ENCODE data around the gene MAP3K5. TPM values are rescaled to one million over a fixed set of nuclear protein-coding genes. Genes with fewer than 3 reads are reported as not detected.

MAP3K5 gene
- total and polyA plus RNA-seq, 12 donors: 41.9 to 306 (median 215) TPM

GRCh38 chr6:136745300-136745699, 47.0 kb downstream of the MAP3K5 start:
- H3K27me3 ChIP-seq: no peaks in the 10 kb centered on the region
- 39 to 51% (median 49%) methylated on average over 6 of the region's 6 CpGs for WGBS, 4 donors
- peaks cover 7 to 76% of the 10 kb centered on the region in 2 donors for H3K4me1 ChIP-seq (replicated peaks in 1 of 2)
- intact Hi-C loops (cut with DNase I): no loop called here
- H3K9me3 ChIP-seq (replicated peaks in 1 of 3): no peaks in the 10 kb centered on the region
- no peak for DNase-seq
- H3K27ac ChIP-seq: peak overlapping the region in 2 of 5 donors; percentile 23 to 36
- no peak overlapping the region for H3K4me3 ChIP-seq
- no peak for TF ChIP-seq POLR2A (IDR thresholded peaks at IDR 0.05)
- no peak for TF ChIP-seq CTCF (IDR thresholded peaks at IDR 0.05)
- no peaks in the 10 kb centered on the region for H3K36me3 ChIP-seq (replicated peaks in 1 of 2)

- peaks cover 7 to 76% of the 10 kb centered on the region in 2 donors for H3K4me1 ChIP-seq (replicated peaks in 1 of 2)
- intact Hi-C loops (cut with DNase I): no loop called here
- 36 to 42% (median 40%) methylated on average over 5 of the region's 5 CpGs for WGBS, 4 donors
- H3K27ac ChIP-seq: peak overlapping the region in 1 of 5 donors; percentile 36
- H3K4me3 ChIP-seq: no peak overlapping the region
- no peak for TF ChIP-seq CTCF (IDR thresholded peaks at IDR 0.05)
- no peak for TF ChIP-seq POLR2A (IDR thresholded peaks at IDR 0.05)
- H3K9me3 ChIP-seq (replicated peaks in 1 of 3): no peaks in the 10 kb centered on the region
- no peaks in the 10 kb centered on the region for H3K36me3 ChIP-seq (replicated peaks in 1 of 2)
- H3K27me3 ChIP-seq: no peaks in the 10 kb centered on the region
- no peak for DNase-seq
Observed at GRCh38 chr6:136744889-136745288, 47.4 kb downstream of the MAP3K5 start.

DNA sequence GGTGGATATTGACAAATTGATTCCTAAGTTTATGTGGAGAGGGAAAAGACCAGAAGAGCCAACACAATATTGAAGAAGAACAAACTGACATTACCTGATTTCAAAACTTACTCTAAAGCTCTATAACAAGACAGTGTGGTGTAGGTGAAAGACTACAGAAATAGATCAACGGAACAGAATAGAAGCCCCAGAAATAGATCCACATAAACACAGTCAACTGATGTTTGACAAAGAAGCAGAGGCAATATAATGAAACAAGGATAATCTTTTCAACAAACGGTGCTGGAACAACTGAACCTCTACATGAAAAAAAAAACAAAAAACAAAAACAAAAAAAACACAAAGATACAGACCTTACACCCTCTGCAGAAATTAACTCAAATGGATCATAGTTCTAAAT, 50.2 kb downstream of the MAP3K5 start:
- peaks cover 31 to 82% of the 10 kb centered on the region in 2 donors for H3K4me1 ChIP-seq (replicated peaks in 1 of 2)
- no peaks in the 10 kb centered on the region for H3K36me3 ChIP-seq (replicated peaks in 1 of 2)
- 74 to 83% (median 81%) methylated on average over 2 of the region's 2 CpGs for WGBS, 4 donors
- no peak overlapping the region for H3K27ac ChIP-seq
- no peaks in the 10 kb centered on the region for H3K9me3 ChIP-seq (replicated peaks in 1 of 3)
- no peak for DNase-seq
- H3K27me3 ChIP-seq: no peaks in the 10 kb centered on the region
- H3K4me3 ChIP-seq: no peak overlapping the region
- intact Hi-C loops (cut with DNase I): no loop called here
- TF ChIP-seq POLR2A (IDR thresholded peaks at IDR 0.05) (no peak), CTCF (IDR thresholded peaks at IDR 0.05) (no peak)

DNA sequence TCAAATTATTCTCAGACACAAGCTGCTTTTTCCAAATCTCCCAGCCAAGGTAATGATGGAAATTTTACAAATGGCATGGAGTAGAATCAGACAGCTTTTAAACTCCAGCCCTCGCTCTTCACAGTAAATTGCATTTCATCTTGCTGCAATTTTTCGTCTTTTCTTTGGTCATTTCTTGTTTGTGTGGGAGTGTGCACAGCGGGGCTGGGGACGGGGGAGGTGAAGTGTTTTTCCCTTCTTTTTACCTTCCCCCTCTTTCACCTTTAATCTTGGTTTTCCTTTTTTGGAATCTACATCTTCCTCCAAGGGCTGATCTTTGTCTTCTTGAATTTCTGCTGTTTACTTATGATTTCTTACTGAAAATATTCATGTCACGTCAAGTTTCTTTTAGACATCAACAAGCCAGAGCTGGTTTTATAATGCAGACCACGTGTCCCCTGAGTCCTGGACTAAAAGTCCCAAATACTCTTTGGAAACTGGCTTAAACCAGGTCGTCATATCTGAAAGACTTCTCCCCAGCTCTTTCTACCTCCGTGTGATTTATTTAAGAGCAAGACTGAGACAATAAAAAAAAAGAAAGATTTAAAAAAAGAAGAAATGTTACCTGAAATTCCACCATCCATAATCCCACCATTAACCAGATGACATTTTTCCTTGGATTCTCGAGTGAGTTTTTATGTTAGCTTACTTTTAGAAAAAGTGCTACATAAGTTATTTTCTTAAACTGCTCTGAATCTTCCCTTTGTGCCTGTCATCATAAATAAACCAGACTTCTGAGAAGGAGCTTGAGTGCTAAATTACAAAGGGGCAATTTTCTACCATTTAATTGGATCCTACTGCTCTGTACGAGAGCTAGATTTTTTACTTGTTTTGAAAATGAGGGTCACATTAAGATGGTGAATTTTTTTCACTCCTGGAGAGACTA, 52.0 kb downstream of the MAP3K5 start:
- no peak for DNase-seq
- H3K36me3 ChIP-seq (replicated peaks in 1 of 2): no peaks in the 10 kb centered on the region
- intact Hi-C loops (cut with DNase I): no loop called here
- WGBS, 4 donors: 71 to 85% (median 78%) methylated on average over 10 of the region's 10 CpGs
- no peak overlapping the region for H3K4me3 ChIP-seq
- H3K9me3 ChIP-seq (replicated peaks in 1 of 3): no peaks in the 10 kb centered on the region
- H3K27ac ChIP-seq: peak overlapping the region in 1 of 5 donors; percentile 70
- H3K4me1 ChIP-seq (replicated peaks in 1 of 2): peaks cover 45 to 81% of the 10 kb centered on the region in 2 donors
- H3K27me3 ChIP-seq: no peaks in the 10 kb centered on the region
- TF ChIP-seq POLR2A (IDR thresholded peaks at IDR 0.05): no peak
- TF ChIP-seq CTCF (IDR thresholded peaks at IDR 0.05): no peak

All from adrenal gland (tissue), 12 donors.